HUES48 (cell line): Measurements from ENCODE around the gene SEMA6A.

ENCODE experiments used
- H3K27ac ChIP-seq: one replicate; pipeline ENCODE4 v1.7.0; 2013; ENCODE audit warnings: low read depth, low read length, inconsistent platforms
- H3K27me3 ChIP-seq: 2 replicates; pipeline ENCODE4 v1.6.1; 2013; ENCODE audit warnings: mild to moderate bottlenecking, low read length; ENCODE audit not compliant: control insufficient read depth, insufficient read depth
- H3K36me3 ChIP-seq: 2 replicates; pipeline ENCODE4 v1.6.1; 2013; ENCODE audit warnings: low read length; ENCODE audit not compliant: control insufficient read depth, insufficient read depth
- H3K4me1 ChIP-seq: 2 replicates; pipeline ENCODE4 v1.6.1; 2013; ENCODE audit warnings: mild to moderate bottlenecking, low read length; ENCODE audit not compliant: control insufficient read depth, insufficient read depth
- H3K4me3 ChIP-seq: 2 replicates; pipeline ENCODE4 v1.5.1; 2013; ENCODE audit warnings: mild to moderate bottlenecking, low read depth, low read length
- H3K9ac ChIP-seq: 2 replicates; pipeline ENCODE4 v1.6.1; 2013; ENCODE audit warnings: mild to moderate bottlenecking, low read depth, low read length, moderate library complexity
- H3K9me3 ChIP-seq: 2 replicates; pipeline ENCODE4 v1.6.1; 2013; ENCODE audit warnings: low read length; ENCODE audit not compliant: control insufficient read depth, insufficient read depth

The SEMA6A gene

GRCh38 chr5:116492776-116493175 lies 81.8 kb downstream of the SEMA6A start:
- peaks cover 100% of the 10 kb centered on the region for H3K36me3 ChIP-seq
- no peak overlapping the region for H3K4me3 ChIP-seq
- no peaks in the 10 kb centered on the region for H3K27me3 ChIP-seq
- H3K4me1 ChIP-seq: no peaks in the 10 kb centered on the region
- H3K27ac ChIP-seq: no peak overlapping the region
- H3K9me3 ChIP-seq: no peaks in the 10 kb centered on the region
- no peak overlapping the region for H3K9ac ChIP-seq

GRCh38 chr5:116492016-116492623 lies 82.5 kb downstream of the SEMA6A start:
- Histone ChIP-seq H3K27ac (no peak overlapping the region), H3K27me3 (no peaks in the 10 kb centered on the region), H3K4me1 (no peaks in the 10 kb centered on the region), H3K9me3 (no peaks in the 10 kb centered on the region), H3K4me3 (no peak overlapping the region), H3K36me3 (peaks cover 100% of the 10 kb centered on the region), H3K9ac (no peak overlapping the region)

- H3K9me3 ChIP-seq: no peaks in the 10 kb centered on the region
- H3K27me3 ChIP-seq: no peaks in the 10 kb centered on the region
- H3K9ac ChIP-seq: no peak overlapping the region
- H3K36me3 ChIP-seq: peaks cover 100% of the 10 kb centered on the region
- no peak overlapping the region for H3K4me3 ChIP-seq
- no peak overlapping the region for H3K27ac ChIP-seq
- H3K4me1 ChIP-seq: no peaks in the 10 kb centered on the region
Measured at GRCh38 chr5:116488356-116489041, 86.1 kb downstream of the SEMA6A start.

- Histone ChIP-seq H3K4me1 (no peaks in the 10 kb centered on the region), H3K4me3 (no peak overlapping the region), H3K27ac (no peak overlapping the region), H3K9ac (no peak overlapping the region), H3K27me3 (no peaks in the 10 kb centered on the region), H3K9me3 (no peaks in the 10 kb centered on the region), H3K36me3 (peaks cover 100% of the 10 kb centered on the region)
Measured at GRCh38 chr5:116487045-116487444, 87.6 kb downstream of the SEMA6A start.

GRCh38 chr5:116486588-116486987 lies 88.0 kb downstream of the SEMA6A start:
- no peaks in the 10 kb centered on the region for H3K4me1 ChIP-seq
- no peak overlapping the region for H3K9ac ChIP-seq
- H3K4me3 ChIP-seq: no peak overlapping the region
- no peak overlapping the region for H3K27ac ChIP-seq
- H3K27me3 ChIP-seq: no peaks in the 10 kb centered on the region
- H3K36me3 ChIP-seq: peaks cover 100% of the 10 kb centered on the region
- no peaks in the 10 kb centered on the region for H3K9me3 ChIP-seq

DNA sequence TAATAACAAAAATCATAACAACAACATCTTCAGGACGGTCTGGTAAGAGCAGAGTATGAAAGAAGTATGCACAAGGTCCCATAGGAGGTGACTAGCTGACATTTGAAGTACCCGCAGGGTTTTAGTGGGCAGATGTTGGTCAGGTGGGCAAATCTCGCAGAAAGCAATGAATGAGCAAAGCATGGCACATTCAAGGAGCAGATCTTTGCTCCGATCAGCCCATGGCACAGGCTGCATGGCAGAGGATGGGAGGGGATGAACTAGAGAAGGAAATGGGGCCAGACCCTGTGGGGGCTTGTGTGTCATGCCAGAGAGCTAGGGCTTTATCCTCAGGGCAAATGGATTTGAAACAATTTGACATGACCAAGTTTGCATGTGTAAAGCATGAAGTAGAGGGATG lies 90.0 kb downstream of the SEMA6A start:
- Histone ChIP-seq H3K4me1 (no peaks in the 10 kb centered on the region), H3K27me3 (no peaks in the 10 kb centered on the region), H3K27ac (no peak overlapping the region), H3K4me3 (no peak overlapping the region), H3K9me3 (no peaks in the 10 kb centered on the region), H3K9ac (no peak overlapping the region), H3K36me3 (peaks cover 100% of the 10 kb centered on the region)

DNA sequence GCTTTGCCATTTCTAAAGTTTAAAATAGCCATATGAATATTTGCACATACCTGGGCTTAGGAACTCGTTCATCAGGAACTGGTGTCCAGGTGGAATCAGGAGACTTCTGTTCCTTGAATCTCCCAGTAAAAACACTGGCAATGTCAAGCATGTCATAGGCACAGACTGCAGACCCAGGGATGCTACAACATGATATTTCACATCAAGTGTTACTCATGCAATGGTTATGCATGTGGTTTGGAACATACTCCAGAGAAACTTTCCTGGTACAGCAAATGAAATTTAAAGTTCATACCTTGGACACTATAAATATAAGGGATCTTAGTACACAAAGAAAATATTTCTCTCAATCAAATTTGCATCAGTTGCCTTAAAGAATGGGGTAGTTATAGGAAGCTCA lies 92.2 kb downstream of the SEMA6A start:
- no peak overlapping the region for H3K9ac ChIP-seq
- no peaks in the 10 kb centered on the region for H3K27me3 ChIP-seq
- no peak overlapping the region for H3K4me3 ChIP-seq
- no peak overlapping the region for H3K27ac ChIP-seq
- H3K4me1 ChIP-seq: no peaks in the 10 kb centered on the region
- H3K9me3 ChIP-seq: no peaks in the 10 kb centered on the region
- H3K36me3 ChIP-seq: peaks cover 100% of the 10 kb centered on the region

DNA sequence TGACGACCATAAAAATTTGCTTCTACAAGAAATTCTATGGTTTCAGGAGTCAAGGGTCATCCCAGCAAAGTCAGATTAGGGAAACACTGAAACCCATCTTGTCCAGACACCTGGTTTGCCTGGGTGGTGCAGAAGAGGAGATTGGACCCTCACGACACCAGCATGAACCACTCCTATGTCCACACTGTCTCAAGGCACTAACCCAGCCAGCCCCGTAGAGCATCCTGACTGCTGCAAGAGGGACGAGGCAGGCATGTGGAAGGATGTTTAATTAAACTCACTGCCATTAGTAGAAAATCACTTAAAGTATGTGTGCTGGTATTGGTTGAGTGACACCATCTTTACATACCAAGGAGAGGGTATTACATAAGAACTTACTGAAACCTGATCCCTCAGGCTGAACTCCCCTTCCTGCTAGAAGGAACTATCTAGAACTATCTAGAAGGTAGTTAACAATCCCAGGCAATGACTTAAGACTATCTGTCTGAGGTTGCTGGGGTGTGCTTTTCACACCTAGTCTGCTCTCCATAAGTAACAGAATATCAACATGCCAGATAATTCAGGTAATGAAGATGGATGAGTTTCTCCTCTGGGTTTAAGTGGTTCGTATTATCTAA lies 93.6 kb downstream of the SEMA6A start:
- Histone ChIP-seq H3K36me3 (peaks cover 100% of the 10 kb centered on the region), H3K9ac (no peak overlapping the region), H3K9me3 (no peaks in the 10 kb centered on the region), H3K27ac (no peak overlapping the region), H3K27me3 (no peaks in the 10 kb centered on the region), H3K4me3 (no peak overlapping the region), H3K4me1 (no peaks in the 10 kb centered on the region)

GRCh38 chr5:116479776-116480675 lies 94.6 kb downstream of the SEMA6A start:
- Histone ChIP-seq H3K4me1 (no peaks in the 10 kb centered on the region), H3K9ac (no peak overlapping the region), H3K4me3 (no peak overlapping the region), H3K9me3 (no peaks in the 10 kb centered on the region), H3K36me3 (peaks cover 100% of the 10 kb centered on the region), H3K27me3 (no peaks in the 10 kb centered on the region), H3K27ac (no peak overlapping the region)

DNA sequence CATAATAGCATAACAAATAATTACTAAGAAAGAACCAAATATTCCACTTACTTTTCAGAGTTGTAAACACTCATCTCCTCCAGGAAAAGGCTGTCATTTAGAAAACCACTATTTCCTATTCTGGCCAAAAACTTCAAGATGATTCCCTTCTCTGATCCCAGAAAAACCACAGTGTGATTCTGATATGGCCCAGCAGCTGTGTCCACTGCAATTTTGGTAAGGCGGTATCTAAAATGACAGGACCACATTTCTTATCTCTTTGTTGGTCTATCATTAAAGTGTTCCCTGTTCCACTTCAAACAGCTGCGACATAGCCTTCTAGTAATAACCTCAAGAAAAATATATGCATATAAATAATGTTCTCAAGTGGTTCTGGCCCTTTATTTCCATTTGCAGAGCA lies 96.1 kb downstream of the SEMA6A start:
- no peak overlapping the region for H3K4me3 ChIP-seq
- H3K4me1 ChIP-seq: no peaks in the 10 kb centered on the region
- H3K36me3 ChIP-seq: peaks cover 100% of the 10 kb centered on the region
- no peak overlapping the region for H3K9ac ChIP-seq
- H3K27me3 ChIP-seq: no peaks in the 10 kb centered on the region
- no peak overlapping the region for H3K27ac ChIP-seq
- no peaks in the 10 kb centered on the region for H3K9me3 ChIP-seq
